ENCODE data around the gene BMPER.

DNA sequence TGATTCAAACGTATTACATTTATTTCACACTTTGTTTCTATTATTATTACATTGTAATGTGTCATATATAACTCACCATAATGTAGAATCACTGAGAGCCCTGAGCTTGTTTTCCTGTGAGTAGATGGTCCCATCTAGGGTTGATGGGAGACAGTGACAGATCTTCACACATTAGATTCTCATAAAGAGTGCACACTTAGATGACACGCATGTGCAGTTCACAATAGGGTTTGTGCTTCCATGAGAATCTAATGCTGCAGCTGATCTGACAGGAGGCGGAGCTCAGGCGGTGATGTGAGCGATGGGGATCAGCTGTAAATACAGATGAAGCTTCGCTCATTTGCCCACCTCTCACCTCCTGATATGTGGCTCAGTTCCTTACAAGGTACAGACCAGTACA is 36.1 kb downstream of the BMPER start:
- TF ChIP-seq, protein P1, sequence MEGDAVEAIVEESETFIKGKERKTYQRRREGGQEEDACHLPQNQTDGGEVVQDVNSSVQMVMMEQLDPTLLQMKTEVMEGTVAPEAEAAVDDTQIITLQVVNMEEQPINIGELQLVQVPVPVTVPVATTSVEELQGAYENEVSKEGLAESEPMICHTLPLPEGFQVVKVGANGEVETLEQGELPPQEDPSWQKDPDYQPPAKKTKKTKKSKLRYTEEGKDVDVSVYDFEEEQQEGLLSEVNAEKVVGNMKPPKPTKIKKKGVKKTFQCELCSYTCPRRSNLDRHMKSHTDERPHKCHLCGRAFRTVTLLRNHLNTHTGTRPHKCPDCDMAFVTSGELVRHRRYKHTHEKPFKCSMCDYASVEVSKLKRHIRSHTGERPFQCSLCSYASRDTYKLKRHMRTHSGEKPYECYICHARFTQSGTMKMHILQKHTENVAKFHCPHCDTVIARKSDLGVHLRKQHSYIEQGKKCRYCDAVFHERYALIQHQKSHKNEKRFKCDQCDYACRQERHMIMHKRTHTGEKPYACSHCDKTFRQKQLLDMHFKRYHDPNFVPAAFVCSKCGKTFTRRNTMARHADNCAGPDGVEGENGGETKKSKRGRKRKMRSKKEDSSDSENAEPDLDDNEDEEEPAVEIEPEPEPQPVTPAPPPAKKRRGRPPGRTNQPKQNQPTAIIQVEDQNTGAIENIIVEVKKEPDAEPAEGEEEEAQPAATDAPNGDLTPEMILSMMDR (IDR thresholded peaks at IDR 0.05) = no peak
- no peak for TF ChIP-seq POLR2A (IDR thresholded peaks at IDR 0.05)

All from adrenal gland (tissue), 5 donors.